GM19328 (cell line): ENCODE measurements around the gene UBR4.

Experiments used
- ATAC-seq: cut with Tn5 transposase; IDR thresholded peaks from one replicate; pipeline ENCODE4 v1.9.1; 2021; ENCODE audit warnings: mild to moderate bottlenecking, moderate library complexity; ENCODE audit not compliant: unreplicated experiment

UBR4 gene

GRCh38 chr1:19059773-19060172 lies 150.3 kb downstream of the UBR4 start:
- ATAC-seq = no peak

GRCh38 chr1:19058476-19058797 lies 151.6 kb downstream of the UBR4 start:
- no peak for ATAC-seq

- no peak for ATAC-seq
Observed at GRCh38 chr1:19057784-19058475, 152.1 kb downstream of the UBR4 start.

- ATAC-seq = no peak
Observed at GRCh38 chr1:19057182-19057779, 152.8 kb downstream of the UBR4 start.

- ATAC-seq = no peak
Observed at GRCh38 chr1:19055701-19056100, 154.4 kb downstream of the UBR4 start.

GRCh38 chr1:19055001-19055400 lies 155.1 kb downstream of the UBR4 start:
- ATAC-seq = no peak

- no peak for ATAC-seq
Observed at GRCh38 chr1:19054216-19054615, 155.8 kb downstream of the UBR4 start.

- no peak for ATAC-seq
Observed at GRCh38 chr1:19053486-19053885, 156.6 kb downstream of the UBR4 start.

GRCh38 chr1:19049798-19050197 lies 160.3 kb downstream of the UBR4 start:
- no peak for ATAC-seq

- no peak for ATAC-seq
Observed at GRCh38 chr1:19049128-19049768, 160.8 kb downstream of the UBR4 start.

- ATAC-seq = no peak
Observed at GRCh38 chr1:19046972-19047731, 162.9 kb downstream of the UBR4 start.

GRCh38 chr1:19045898-19046880 lies 163.9 kb downstream of the UBR4 start:
- no peak for ATAC-seq

- ATAC-seq = no peak
Observed at GRCh38 chr1:19044975-19045831, 164.9 kb downstream of the UBR4 start.

- ATAC-seq = no peak
Observed at GRCh38 chr1:19044471-19044870, 165.6 kb downstream of the UBR4 start.

- no peak for ATAC-seq
Observed at GRCh38 chr1:19043579-19044443, 166.3 kb downstream of the UBR4 start.

GRCh38 chr1:19042675-19043578 lies 167.1 kb downstream of the UBR4 start:
- no peak for ATAC-seq

- ATAC-seq = no peak
Observed at GRCh38 chr1:19040010-19040680, 169.9 kb downstream of the UBR4 start.
